ENCODE data around the gene CYTH1.

DNA sequence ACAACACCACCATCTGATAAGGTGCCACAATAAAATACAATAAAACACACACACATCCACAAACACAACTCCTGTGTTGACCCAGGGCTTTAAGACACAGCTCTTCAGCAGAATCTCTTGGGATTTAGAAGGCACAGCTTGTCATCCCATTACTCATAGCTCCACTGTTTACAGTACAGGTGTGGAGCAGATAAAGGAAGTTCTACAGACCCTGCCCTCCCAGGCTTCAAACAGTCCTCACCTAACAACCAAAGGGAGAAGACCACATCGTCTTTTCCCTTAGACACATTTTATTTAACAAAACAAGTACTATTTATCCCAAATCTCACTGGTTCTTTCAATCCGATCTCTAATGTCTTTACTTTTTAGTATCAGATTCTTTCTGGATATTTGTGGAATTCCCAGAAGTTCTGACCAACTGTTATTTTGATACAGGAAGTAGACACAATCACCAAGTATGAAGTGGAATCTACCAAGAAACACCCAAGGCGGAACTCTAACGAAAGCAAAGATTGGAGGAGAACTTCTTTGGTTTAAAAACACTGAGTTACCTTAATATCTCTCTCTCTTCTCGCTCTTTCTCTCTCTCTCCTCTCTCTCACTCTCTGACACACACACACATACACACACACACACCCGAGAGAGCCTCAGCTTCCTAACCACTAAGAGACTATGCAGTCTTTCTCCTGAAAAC lies 46.1 kb downstream of the CYTH1 start:
- TF ChIP-seq, protein P1, sequence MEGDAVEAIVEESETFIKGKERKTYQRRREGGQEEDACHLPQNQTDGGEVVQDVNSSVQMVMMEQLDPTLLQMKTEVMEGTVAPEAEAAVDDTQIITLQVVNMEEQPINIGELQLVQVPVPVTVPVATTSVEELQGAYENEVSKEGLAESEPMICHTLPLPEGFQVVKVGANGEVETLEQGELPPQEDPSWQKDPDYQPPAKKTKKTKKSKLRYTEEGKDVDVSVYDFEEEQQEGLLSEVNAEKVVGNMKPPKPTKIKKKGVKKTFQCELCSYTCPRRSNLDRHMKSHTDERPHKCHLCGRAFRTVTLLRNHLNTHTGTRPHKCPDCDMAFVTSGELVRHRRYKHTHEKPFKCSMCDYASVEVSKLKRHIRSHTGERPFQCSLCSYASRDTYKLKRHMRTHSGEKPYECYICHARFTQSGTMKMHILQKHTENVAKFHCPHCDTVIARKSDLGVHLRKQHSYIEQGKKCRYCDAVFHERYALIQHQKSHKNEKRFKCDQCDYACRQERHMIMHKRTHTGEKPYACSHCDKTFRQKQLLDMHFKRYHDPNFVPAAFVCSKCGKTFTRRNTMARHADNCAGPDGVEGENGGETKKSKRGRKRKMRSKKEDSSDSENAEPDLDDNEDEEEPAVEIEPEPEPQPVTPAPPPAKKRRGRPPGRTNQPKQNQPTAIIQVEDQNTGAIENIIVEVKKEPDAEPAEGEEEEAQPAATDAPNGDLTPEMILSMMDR (IDR thresholded peaks at IDR 0.05 in 8 of 11, conservative IDR thresholded peaks at IDR 0.05 in 3 of 11), result no peak
- TF ChIP-seq POLR2A (IDR thresholded peaks at IDR 0.05), result peak in 1 of 3 donors; percentile 11

Measured in spleen (tissue), 7 donors.